Measurements from ENCODE around the gene KCNH4.
A peak's percentile ranks its signal among the peaks of the same experiment; 100 is the strongest.

KCNH4 gene

DNA sequence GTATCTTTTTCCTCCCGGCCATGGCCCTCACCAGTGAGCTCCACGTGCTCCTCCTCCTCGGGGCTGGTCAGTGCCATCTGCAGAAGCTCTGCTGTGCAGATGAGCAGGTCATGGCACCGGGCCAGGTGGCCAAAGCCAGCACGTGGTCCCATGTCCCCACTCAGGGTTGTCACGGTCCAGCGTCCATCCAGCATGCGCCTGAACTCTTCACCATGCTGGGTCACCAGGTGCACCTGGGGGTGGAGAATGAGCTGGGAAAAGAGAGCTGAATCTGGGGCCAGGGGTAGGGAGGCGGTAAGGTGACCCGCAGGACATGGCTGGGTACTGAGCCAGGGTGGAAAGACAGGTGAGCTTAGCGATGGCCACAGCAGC lies 69.7 kb downstream of the KCNH4 start:
- Histone ChIP-seq H3K9me3 (ENCODE audit: control insufficient read depth in 1 of 2, low read length in 2 of 2) (no peaks in the 10 kb centered on the region), H3K4me3 (ENCODE audit: low read depth in 1 of 2, low read length in 2 of 2) (peak overlapping the region; percentile 67 to 83), H3K27me3 (ENCODE audit: low read depth, low read length) (no peaks in the 10 kb centered on the region), H3K4me1 (ENCODE audit: control insufficient read depth in 1 of 2, insufficient read depth in 2 of 2, low read length in 2 of 2) (peaks cover 8 to 18% of the 10 kb centered on the region in 2 donors), H3K27ac (ENCODE audit: low read length) (peak overlapping the region; percentile 96), H3K36me3 (ENCODE audit: control insufficient read depth in 1 of 2, insufficient read depth in 2 of 2, low read length in 2 of 2) (peaks cover 0 to 7% of the 10 kb centered on the region in 2 donors)

DNA sequence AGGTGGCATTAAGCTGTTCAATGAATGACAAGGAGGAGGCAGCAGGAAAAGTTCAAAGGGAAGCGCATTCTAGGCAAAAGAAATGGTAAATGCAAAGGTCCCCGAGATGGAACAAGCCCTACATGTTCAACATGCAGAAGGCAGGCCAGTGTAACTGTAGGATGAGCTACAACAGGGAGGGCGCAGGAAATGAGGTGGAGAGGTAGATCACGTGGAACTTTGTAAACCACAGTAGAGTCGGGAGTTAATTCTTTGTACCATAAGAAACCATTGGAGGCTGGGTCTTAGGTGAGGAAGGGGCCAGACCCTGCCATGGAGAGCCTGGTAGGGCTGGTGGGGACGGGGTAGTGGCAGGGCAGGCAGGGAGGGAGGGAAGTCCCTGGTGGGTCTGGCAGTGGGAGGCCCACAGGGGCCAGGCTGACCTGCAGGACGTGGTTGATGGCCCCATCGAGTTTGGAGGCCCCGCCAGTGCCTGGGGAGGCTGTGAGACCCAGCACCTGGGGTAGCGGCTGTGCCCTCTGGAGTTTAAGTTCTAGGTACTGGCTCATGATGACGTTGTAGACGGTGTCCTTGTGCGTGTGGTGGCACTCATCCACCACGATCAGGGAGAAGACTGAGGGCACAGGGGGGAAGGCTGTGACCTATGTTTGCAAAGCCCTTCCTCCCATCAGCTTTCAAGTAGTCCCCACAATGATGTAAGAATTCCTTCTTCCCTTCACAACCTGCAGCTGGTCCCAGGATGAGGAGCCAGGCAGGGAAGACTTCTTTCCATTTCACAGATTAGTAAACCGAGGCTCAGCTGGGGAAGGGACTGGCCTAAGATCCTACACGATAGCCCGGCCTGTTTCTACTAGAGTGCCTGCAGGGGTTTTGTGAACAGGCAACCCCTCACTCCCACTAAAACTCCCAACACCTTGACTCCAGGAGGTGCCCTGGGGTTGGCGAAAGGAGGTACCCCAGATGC lies 70.4 kb downstream of the KCNH4 start:
- Histone ChIP-seq H3K36me3 (ENCODE audit: control insufficient read depth in 1 of 2, insufficient read depth in 2 of 2, low read length in 2 of 2) (peaks cover 0 to 10% of the 10 kb centered on the region in 2 donors), H3K9me3 (ENCODE audit: control insufficient read depth in 1 of 2, low read length in 2 of 2) (no peaks in the 10 kb centered on the region), H3K27me3 (ENCODE audit: low read depth, low read length) (no peaks in the 10 kb centered on the region), H3K4me3 (ENCODE audit: low read depth in 1 of 2, low read length in 2 of 2) (no peak overlapping the region), H3K27ac (ENCODE audit: low read length) (no peak overlapping the region), H3K4me1 (ENCODE audit: control insufficient read depth in 1 of 2, insufficient read depth in 2 of 2, low read length in 2 of 2) (peaks cover 8 to 18% of the 10 kb centered on the region in 2 donors)

DNA sequence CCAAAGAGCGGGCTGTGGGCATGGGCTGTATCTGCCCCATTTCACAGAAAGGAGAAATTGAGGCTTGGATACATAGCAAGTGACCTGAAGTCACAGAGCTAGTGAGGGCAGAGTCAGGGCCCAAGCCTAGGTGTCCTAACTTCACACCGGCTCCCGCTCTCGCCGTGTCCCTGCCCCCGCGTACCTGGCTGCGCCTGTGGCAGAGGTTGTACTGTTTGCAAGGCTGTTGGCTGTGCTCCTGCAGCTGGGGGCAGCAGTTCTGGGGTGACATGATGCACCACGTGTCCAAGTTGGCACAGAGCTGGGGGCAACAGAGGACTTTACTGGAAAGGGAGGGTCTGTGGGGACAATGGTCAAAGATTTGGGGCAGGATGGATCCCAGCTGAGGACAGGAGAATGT lies 71.9 kb downstream of the KCNH4 start:
- H3K27me3 ChIP-seq (ENCODE audit: low read depth, low read length): no peaks in the 10 kb centered on the region
- H3K9me3 ChIP-seq (ENCODE audit: control insufficient read depth in 1 of 2, low read length in 2 of 2): no peaks in the 10 kb centered on the region
- peaks cover 0 to 25% of the 10 kb centered on the region in 2 donors for H3K36me3 ChIP-seq (ENCODE audit: control insufficient read depth in 1 of 2, insufficient read depth in 2 of 2, low read length in 2 of 2)
- H3K4me1 ChIP-seq (ENCODE audit: control insufficient read depth in 1 of 2, insufficient read depth in 2 of 2, low read length in 2 of 2): peaks cover 8 to 18% of the 10 kb centered on the region in 2 donors
- no peak overlapping the region for H3K4me3 ChIP-seq (ENCODE audit: low read depth in 1 of 2, low read length in 2 of 2)
- H3K27ac ChIP-seq (ENCODE audit: low read length): no peak overlapping the region

DNA sequence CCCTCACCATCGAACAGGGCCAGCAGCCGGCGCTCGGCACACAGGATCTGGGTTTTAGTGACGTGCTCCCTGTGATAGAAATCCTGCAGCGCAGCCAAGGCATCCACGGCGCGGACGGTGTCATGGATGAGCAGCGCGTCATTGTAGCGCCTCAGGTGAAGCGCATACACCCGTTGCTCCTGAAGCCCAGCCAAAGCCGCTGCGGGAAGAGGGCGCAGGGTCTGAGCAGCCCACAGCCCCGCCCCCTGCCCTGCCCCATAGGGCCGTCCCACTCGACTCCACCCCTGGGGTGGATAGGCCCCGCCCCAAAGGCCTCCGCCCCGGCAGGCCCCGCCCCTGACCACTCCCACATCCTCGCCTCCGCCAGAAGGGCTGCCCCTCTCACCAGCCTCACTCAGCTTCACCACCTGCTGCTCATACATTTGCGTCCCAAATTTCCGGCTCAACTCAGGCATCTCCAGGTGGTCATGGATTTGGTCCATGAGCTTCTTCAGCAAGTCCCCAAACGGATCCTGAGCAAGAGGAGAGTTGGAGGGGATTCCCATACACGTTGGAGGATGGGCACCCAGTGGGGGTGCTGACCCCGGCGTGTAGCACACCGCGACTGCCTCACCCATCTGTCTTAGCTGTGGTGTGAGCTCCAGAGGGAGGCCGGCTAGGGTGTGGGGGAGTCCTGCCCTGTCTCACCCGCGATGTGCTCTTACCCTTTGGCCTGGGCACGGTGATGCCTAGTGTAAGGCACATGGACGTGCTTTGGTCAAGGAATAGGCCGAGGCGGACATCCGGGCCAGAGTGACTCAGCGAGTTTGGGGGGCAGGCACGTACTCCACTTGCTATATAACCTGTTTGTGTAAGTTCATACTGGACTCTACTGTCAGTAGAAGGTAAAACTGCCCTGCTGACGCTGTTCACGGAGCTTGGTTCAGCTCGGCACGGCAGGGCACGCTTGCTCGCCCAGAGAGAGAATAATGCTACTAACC lies 73.1 kb downstream of the KCNH4 start:
- H3K27me3 ChIP-seq (ENCODE audit: low read depth, low read length): no peaks in the 10 kb centered on the region
- H3K36me3 ChIP-seq (ENCODE audit: control insufficient read depth in 1 of 2, insufficient read depth in 2 of 2, low read length in 2 of 2): peaks cover 0 to 32% of the 10 kb centered on the region in 2 donors
- peak overlapping the region in 1 of 2 donors; percentile 14 for H3K4me3 ChIP-seq (ENCODE audit: low read depth in 1 of 2, low read length in 2 of 2)
- H3K4me1 ChIP-seq (ENCODE audit: control insufficient read depth in 1 of 2, insufficient read depth in 2 of 2, low read length in 2 of 2): peaks cover 6 to 14% of the 10 kb centered on the region in 2 donors
- no peaks in the 10 kb centered on the region for H3K9me3 ChIP-seq (ENCODE audit: control insufficient read depth in 1 of 2, low read length in 2 of 2)
- no peak overlapping the region for H3K27ac ChIP-seq (ENCODE audit: low read length)

DNA sequence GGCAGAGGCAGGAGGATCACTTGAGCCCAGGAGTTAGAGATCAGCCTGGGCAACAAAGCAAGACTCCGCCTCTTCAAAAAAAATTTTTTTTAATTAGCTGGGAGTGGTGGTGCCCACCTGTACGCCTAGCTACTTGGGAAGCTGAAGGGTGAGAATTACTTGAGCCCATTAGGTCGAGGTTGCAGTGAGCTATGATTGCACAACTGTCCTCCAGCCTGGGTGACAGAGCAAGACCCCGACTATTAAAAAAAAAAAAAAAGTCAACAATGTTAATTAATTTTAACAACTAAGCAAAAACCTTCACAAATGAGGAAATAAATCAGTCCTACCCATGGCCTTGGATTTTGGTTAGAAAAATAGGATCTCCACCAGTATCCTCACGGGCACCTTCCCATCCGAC lies 73.8 kb downstream of the KCNH4 start:
- Histone ChIP-seq H3K27me3 (ENCODE audit: low read depth, low read length) (no peaks in the 10 kb centered on the region), H3K4me3 (ENCODE audit: low read depth in 1 of 2, low read length in 2 of 2) (no peak overlapping the region), H3K9me3 (ENCODE audit: control insufficient read depth in 1 of 2, low read length in 2 of 2) (no peaks in the 10 kb centered on the region), H3K27ac (ENCODE audit: low read length) (no peak overlapping the region), H3K4me1 (ENCODE audit: control insufficient read depth in 1 of 2, insufficient read depth in 2 of 2, low read length in 2 of 2) (peaks cover 4 to 12% of the 10 kb centered on the region in 2 donors), H3K36me3 (ENCODE audit: control insufficient read depth in 1 of 2, insufficient read depth in 2 of 2, low read length in 2 of 2) (peaks cover 0 to 32% of the 10 kb centered on the region in 2 donors)
